IPS-18a (cell line): ENCODE data around the gene IQGAP1.
"Not testable (repeated sequence)": the region's sequence is repeated elsewhere in the genome, so short reads cannot be mapped to it uniquely, and the experiment has no call there.

Experiments used
- H3K27ac ChIP-seq: one replicate; pipeline ENCODE4 v1.5.1; 2013; ENCODE audit warnings: low read length
- H3K27me3 ChIP-seq: one replicate; pipeline ENCODE4 v1.6.1; 2013; ENCODE audit warnings: mild to moderate bottlenecking, low read length; ENCODE audit not compliant: control insufficient read depth, insufficient read depth
- H3K36me3 ChIP-seq: one replicate; pipeline ENCODE4 v1.6.1; 2013; ENCODE audit warnings: low read depth, low read length; ENCODE audit not compliant: control insufficient read depth
- H3K4me1 ChIP-seq: one replicate; pipeline ENCODE4 v1.6.1; 2013; ENCODE audit warnings: low read depth, low read length; ENCODE audit not compliant: control insufficient read depth
- H3K4me3 ChIP-seq: one replicate; pipeline ENCODE4 v1.5.1; 2013; ENCODE audit warnings: low read length
- H3K9ac ChIP-seq: one replicate; pipeline ENCODE4 v1.6.1; 2013; ENCODE audit warnings: mild to moderate bottlenecking, low read length, moderate library complexity
- H3K9me3 ChIP-seq: one replicate; pipeline ENCODE4 v1.6.1; 2013; ENCODE audit warnings: low read depth, low read length; ENCODE audit not compliant: control insufficient read depth

IQGAP1 gene

GRCh38 chr15:90523373-90523772 lies 135.3 kb downstream of the IQGAP1 start:
- no peaks in the 10 kb centered on the region for H3K36me3 ChIP-seq
- H3K9ac ChIP-seq: no peak overlapping the region
- H3K4me1 ChIP-seq: no peaks in the 10 kb centered on the region
- H3K9me3 ChIP-seq: no peaks in the 10 kb centered on the region
- peaks cover 3% of the 10 kb centered on the region for H3K27me3 ChIP-seq
- H3K27ac ChIP-seq: no peak overlapping the region
- H3K4me3 ChIP-seq: no peak overlapping the region

GRCh38 chr15:90524018-90524803 lies 136.2 kb downstream of the IQGAP1 start:
- not testable (repeated sequence) for H3K9ac ChIP-seq, H3K4me3 ChIP-seq

DNA sequence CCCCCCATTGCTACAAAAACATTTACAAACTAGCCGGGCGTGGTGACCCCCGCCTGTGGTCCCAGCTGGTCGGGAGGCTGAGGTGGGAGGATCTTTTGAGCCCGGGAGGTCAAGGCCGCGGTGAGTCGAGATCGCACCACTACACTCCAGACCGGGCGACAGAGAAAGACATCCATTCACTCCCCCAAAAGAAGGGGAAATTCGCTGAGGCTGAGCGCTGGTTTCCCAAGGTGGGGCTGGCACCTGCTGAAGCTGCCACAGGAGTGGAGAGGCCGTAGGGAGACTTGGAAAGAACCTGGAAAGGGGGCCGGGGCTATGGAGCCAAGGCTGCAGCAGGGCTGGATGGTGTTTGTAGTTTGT lies 140.9 kb downstream of the IQGAP1 start:
- Histone ChIP-seq H3K36me3 (no peaks in the 10 kb centered on the region), H3K9me3 (no peaks in the 10 kb centered on the region), H3K4me3 (peak overlapping the region; percentile 61), H3K27ac (no peak overlapping the region), H3K27me3 (peaks cover 40% of the 10 kb centered on the region), H3K9ac (no peak overlapping the region), H3K4me1 (no peaks in the 10 kb centered on the region)

More at GRCh38 chr15:90524018-90524803, 136.2 kb downstream of the IQGAP1 start:
- H3K9me3 ChIP-seq, H3K36me3 ChIP-seq, H3K4me1 ChIP-seq, H3K27ac ChIP-seq: not testable (repeated sequence)
- H3K27me3 ChIP-seq: peaks cover 11% of the 10 kb centered on the region

GRCh38 chr15:90529371-90530249 lies 141.6 kb downstream of the IQGAP1 start, which contains the start of gene CRTC3:
Gene CRTC3 (plus strand): TSS chr15:90529923. CDS start chr15:90530072, 149 bp downstream.
- Histone ChIP-seq H3K27ac (no peak within 1 kb of the TSS), H3K36me3 (no peaks in the 10 kb centered on the region), H3K4me3 (peak within 1 kb of the TSS; percentile 69), H3K27me3 (peaks cover 40% of the 10 kb centered on the region), H3K9ac (peak within 1 kb of the TSS; percentile 17), H3K9me3 (no peaks in the 10 kb centered on the region), H3K4me1 (no peaks in the 10 kb centered on the region)

GRCh38 chr15:90530250-90531051 lies 142.4 kb downstream of the IQGAP1 start:
- H3K36me3 ChIP-seq: no peaks in the 10 kb centered on the region
- H3K9me3 ChIP-seq: no peaks in the 10 kb centered on the region
- no peak overlapping the region for H3K27ac ChIP-seq
- H3K4me1 ChIP-seq: no peaks in the 10 kb centered on the region
- peaks cover 40% of the 10 kb centered on the region for H3K27me3 ChIP-seq
- H3K9ac ChIP-seq: peak overlapping the region; percentile 17
- peak overlapping the region; percentile 69 for H3K4me3 ChIP-seq

GRCh38 chr15:90531147-90531546 lies 143.1 kb downstream of the IQGAP1 start:
- H3K9ac ChIP-seq: no peak overlapping the region

GRCh38 chr15:90535254-90535653 lies 147.2 kb downstream of the IQGAP1 start:
- H3K9me3 ChIP-seq: no peaks in the 10 kb centered on the region
- H3K4me3 ChIP-seq: no peak overlapping the region
- H3K27ac ChIP-seq: no peak overlapping the region
- no peak overlapping the region for H3K9ac ChIP-seq
- no peaks in the 10 kb centered on the region for H3K4me1 ChIP-seq
- H3K27me3 ChIP-seq: peaks cover 23% of the 10 kb centered on the region
- no peaks in the 10 kb centered on the region for H3K36me3 ChIP-seq

More at GRCh38 chr15:90531147-90531546, 143.1 kb downstream of the IQGAP1 start:
- no peak overlapping the region for H3K27ac ChIP-seq
- peak overlapping the region; percentile 69 for H3K4me3 ChIP-seq
- H3K9me3 ChIP-seq: no peaks in the 10 kb centered on the region
- H3K27me3 ChIP-seq: peaks cover 40% of the 10 kb centered on the region
- no peaks in the 10 kb centered on the region for H3K4me1 ChIP-seq
- no peaks in the 10 kb centered on the region for H3K36me3 ChIP-seq

DNA sequence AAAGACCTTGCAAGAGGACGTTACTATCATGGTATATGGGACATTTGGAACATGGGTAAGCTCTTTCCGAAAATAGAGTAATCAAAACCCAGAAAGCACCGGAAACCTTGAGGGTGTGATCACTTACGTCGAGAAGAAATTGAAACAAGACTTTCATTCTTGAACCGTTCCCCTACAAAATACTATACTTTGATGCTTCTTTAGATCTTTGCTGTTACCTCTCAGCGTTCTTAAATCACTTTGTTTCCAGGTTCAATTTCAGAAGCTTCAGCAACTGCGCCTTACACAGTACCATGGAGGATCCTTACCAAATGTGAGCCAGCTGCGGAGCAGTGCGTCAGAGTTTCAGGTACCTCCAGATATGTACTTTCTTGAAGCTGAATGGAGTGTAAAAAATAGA lies 151.7 kb downstream of the IQGAP1 start:
- Histone ChIP-seq H3K27ac (no peak overlapping the region), H3K36me3 (no peaks in the 10 kb centered on the region), H3K4me1 (no peaks in the 10 kb centered on the region), H3K9me3 (no peaks in the 10 kb centered on the region), H3K27me3 (no peaks in the 10 kb centered on the region), H3K4me3 (no peak overlapping the region), H3K9ac (no peak overlapping the region)

DNA sequence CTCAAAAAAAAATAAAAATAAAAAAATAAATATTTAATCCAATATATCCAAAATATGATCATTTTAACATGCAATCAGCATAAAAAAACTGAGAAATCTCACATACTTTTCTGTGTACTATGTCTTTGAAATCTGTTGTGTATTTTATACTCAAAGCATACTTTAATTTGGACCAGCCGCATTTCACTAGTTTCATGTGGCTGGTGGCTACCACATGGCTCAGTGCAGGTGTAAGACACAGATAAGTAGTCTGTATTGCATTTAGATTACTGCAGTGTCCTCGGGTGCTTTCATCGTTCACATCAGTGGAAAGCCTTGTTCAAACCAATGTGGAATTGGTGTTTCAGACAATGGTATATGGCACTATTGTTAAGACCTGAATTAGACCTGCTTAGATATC lies 152.7 kb downstream of the IQGAP1 start:
- no peaks in the 10 kb centered on the region for H3K36me3 ChIP-seq
- no peaks in the 10 kb centered on the region for H3K9me3 ChIP-seq
- no peak overlapping the region for H3K27ac ChIP-seq
- no peaks in the 10 kb centered on the region for H3K4me1 ChIP-seq
- H3K27me3 ChIP-seq: no peaks in the 10 kb centered on the region
- H3K4me3 ChIP-seq: no peak overlapping the region
- no peak overlapping the region for H3K9ac ChIP-seq

DNA sequence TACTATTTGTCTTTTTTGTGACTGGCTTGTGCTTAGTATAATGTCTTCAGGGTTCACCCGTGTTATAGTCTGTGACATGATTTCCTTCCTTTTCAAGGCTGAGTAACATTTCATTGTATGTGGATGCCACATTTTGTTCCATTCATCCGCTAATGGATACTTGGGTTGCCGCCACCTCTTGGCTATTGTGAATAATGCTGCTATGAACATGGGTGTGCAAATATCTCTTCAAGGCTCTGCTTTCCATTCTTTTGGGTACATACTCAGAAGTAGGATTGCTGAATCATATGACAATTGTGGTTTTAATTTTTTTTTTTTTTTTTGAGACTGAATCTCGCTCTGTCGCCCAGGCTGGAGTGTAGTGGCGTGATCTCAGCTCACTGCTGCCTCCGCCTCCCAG lies 157.1 kb downstream of the IQGAP1 start:
- no peak overlapping the region for H3K27ac ChIP-seq
- H3K4me3 ChIP-seq: no peak overlapping the region
- no peaks in the 10 kb centered on the region for H3K36me3 ChIP-seq
- H3K27me3 ChIP-seq: no peaks in the 10 kb centered on the region
- no peaks in the 10 kb centered on the region for H3K4me1 ChIP-seq
- H3K9ac ChIP-seq: no peak overlapping the region
- H3K9me3 ChIP-seq: no peaks in the 10 kb centered on the region

- no peaks in the 10 kb centered on the region for H3K27me3 ChIP-seq
- H3K9ac ChIP-seq: no peak overlapping the region
- H3K9me3 ChIP-seq: no peaks in the 10 kb centered on the region
- no peaks in the 10 kb centered on the region for H3K36me3 ChIP-seq
- no peak overlapping the region for H3K4me3 ChIP-seq
- H3K27ac ChIP-seq: no peak overlapping the region
- no peaks in the 10 kb centered on the region for H3K4me1 ChIP-seq
Measured at GRCh38 chr15:90547540-90547939, 159.5 kb downstream of the IQGAP1 start.
